ENCODE data around the gene MTHFSD. TPM values are rescaled to one million over a fixed set of nuclear protein-coding genes. Genes with fewer than 3 reads are reported as not detected.

MTHFSD gene
- total and polyA plus RNA-seq, 10 of the 15 experiments (the other 5 are each of a cell fraction or from before 2014, with no cell fraction given) = 2.2 to 24.5 (median 18.1) TPM

DNA sequence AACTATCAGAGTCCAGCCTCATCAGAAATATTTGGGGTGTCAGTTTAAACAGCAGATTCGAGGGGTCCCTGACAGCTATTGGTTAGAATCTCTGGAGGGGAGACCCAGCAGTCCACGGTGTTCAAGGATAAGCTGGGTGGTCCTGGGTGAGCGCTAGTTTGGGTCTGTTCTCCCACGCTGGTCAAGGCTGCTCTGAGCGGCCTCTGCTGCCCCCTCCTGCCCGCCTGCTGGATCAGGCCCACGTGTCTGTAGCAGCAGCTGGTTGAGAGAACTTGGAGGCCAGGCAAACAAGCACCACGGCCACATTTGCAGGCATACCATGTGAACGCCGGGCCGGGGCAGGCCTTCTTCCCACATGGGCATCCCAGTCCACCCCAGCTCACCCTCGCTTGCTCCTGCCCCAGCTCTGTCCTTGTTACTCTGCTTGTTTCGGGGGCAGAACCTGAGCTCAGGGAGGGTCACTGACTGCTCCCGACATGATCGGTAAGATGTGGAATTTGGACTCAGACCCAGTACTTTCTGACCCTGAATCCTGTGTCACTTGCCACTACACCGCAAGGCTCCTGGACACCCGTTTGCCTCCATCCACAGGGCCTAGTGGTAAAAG lies 37.3 kb downstream of the MTHFSD start:
- 15% methylated on average over 17 of the region's 17 CpGs for WGBS (ENCODE audit: insufficient coverage, insufficient replicate concordance, low lambda C conversion rate, missing lambda C conversion rate)
- no peak overlapping the region for H3K9ac ChIP-seq (ENCODE audit: control insufficient read depth, insufficient read depth, low read length)
- H4K20me1 ChIP-seq (ENCODE audit: control insufficient read depth, insufficient read depth) = no peaks in the 10 kb centered on the region
- POLR2A ChIA-PET = no interaction called here
- no peaks in the 10 kb centered on the region for H3K9me3 ChIP-seq (replicated peaks; ENCODE audit: control insufficient read depth, insufficient read depth, low read length)
- BruUV-seq (replicated peaks) = no TSS peak
- TF ChIP-seq USF1 (IDR thresholded peaks at IDR 0.05; ENCODE audit: borderline replicate concordance, extremely low read length, insufficient read depth, low read depth, low read length) (peak; percentile 47), CTCF (IDR thresholded peaks at IDR 0.05 in 2 of 3, conservative IDR thresholded peaks at IDR 0.05 in 1 of 3; ENCODE audit: control insufficient read depth in 2 of 3, extremely low read depth in 1 of 3, insufficient read depth in 1 of 3, low read depth in 3 of 3, low read length in 3 of 3) (peak; percentile 48 to 82 (median 71); a peak in 5 of 6 replicates), NFXL1 (IDR thresholded peaks at IDR 0.05; ENCODE audit: borderline replicate concordance) (no peak), RAD21 (IDR thresholded peaks at IDR 0.05; ENCODE audit: insufficient read depth, low read depth, low read length) (peak; percentile 67), BHLHE40 (IDR thresholded peaks at IDR 0.05; ENCODE audit: borderline replicate concordance in 1 of 2, low read depth in 2 of 2, low read length in 1 of 2) (0 out of 4 replicates have a peak, but pooled peaks of 1 of the 2 experiments have one; percentile 15), NR2C2 (IDR thresholded peaks at IDR 0.05; ENCODE audit: borderline replicate concordance, control insufficient read depth, insufficient read length, low read depth) (no peak), SMC3 (IDR thresholded peaks at IDR 0.05; ENCODE audit: borderline replicate concordance, low read length) (peak; percentile 49; the same call in 1 of the 2 replicates)
- H3K27ac ChIP-seq (ENCODE audit: control insufficient read depth, insufficient read depth) = no peak overlapping the region
- no peaks in the 10 kb centered on the region for H3K79me2 ChIP-seq (ENCODE audit: control insufficient read depth, insufficient read depth, low read length)
- ATAC-seq = peak; percentile 84
- RAD21 ChIA-PET (ENCODE audit: unreplicated experiment) = interaction anchor here (0.6 to 1.7 kb wide), 10 partner anchors 442 to 1381 kb away, joined by 3 to 10 read pairs (median 3); no protein-coding TSS in a partner anchor
- no peak overlapping the region for H3K4me3 ChIP-seq
- intact Hi-C loops (cut with micrococcal nuclease; ENCODE audit: unreplicated experiment) = loop anchor here (1.0 to 10.0 kb wide), 2 partner anchors 473 to 696 kb away; no protein-coding TSS in a partner anchor
- no peaks in the 10 kb centered on the region for H3K36me3 ChIP-seq (ENCODE audit: control insufficient read depth in 2 of 2, insufficient read depth in 2 of 2, low read length in 1 of 2)
- SMC1A ChIA-PET (ENCODE audit: uncharacterized antibody, unreplicated experiment) = interaction anchor here (0.7 to 3.1 kb wide), 6 partner anchors 176 to 699 kb away, joined by 3 to 11 read pairs (median 4); no protein-coding TSS in a partner anchor
- DNase-seq (ENCODE audit: low read depth, low spot score) = no peak
- peaks cover 5 to 9% of the 10 kb centered on the region in 2 experiments for H3K27me3 ChIP-seq (replicated peaks in 1 of 2; ENCODE audit: control insufficient read depth in 2 of 2, insufficient read depth in 2 of 2, low read length in 1 of 2)
- no peak for FAIRE-seq
- H3K4me1 ChIP-seq (ENCODE audit: control insufficient read depth, insufficient read depth, low read length) = no peaks in the 10 kb centered on the region
- H2AFZ ChIP-seq (ENCODE audit: control insufficient read depth, low read depth, low read length) = no peak overlapping the region
- in situ Hi-C loops (cut with MboI) = loop anchor here (5.0 to 10.0 kb wide), 2 partner anchors 445 to 473 kb away; no protein-coding TSS in a partner anchor
- no peak overlapping the region for H3K4me2 ChIP-seq (ENCODE audit: control insufficient read depth, insufficient read depth)
- CTCF ChIA-PET = interaction anchor here (0.6 to 5.7 kb wide), 24 partner anchors 11 to 703 kb away, joined by 3 to 37 read pairs (median 4); no protein-coding TSS in a partner anchor

Measured in GM12878 (cell line).